Mucosa of rectum (tissue), 2 donors: ENCODE data around the gene KCNC4.

Experiments
- H3K27ac ChIP-seq, 2 donors: one replicate each; pipeline ENCODE4 v1.7.0; 2013; ENCODE audit warnings: inconsistent platforms in 2 of 2, low read depth in 2 of 2, low read length in 2 of 2
- H3K27me3 ChIP-seq, 2 donors: one replicate each; pipeline ENCODE4 v1.7.0; 2013; ENCODE audit warnings: low read length in 2 of 2; ENCODE audit not compliant: control insufficient read depth in 2 of 2, insufficient read depth in 2 of 2
- H3K36me3 ChIP-seq, 2 donors: one replicate each; pipeline ENCODE4 v1.7.0; 2013; ENCODE audit warnings: low read length in 2 of 2; ENCODE audit not compliant: control insufficient read depth in 2 of 2, insufficient read depth in 2 of 2
- H3K4me1 ChIP-seq, 2 donors: one replicate each; pipeline ENCODE4 v1.7.0; 2013; ENCODE audit warnings: low read length in 2 of 2, mild to moderate bottlenecking in 1 of 2; ENCODE audit not compliant: control insufficient read depth in 2 of 2, insufficient read depth in 2 of 2
- H3K4me3 ChIP-seq, 2 donors: one replicate each; pipeline ENCODE4 v1.7.0; 2013; ENCODE audit warnings: low read length in 2 of 2
- H3K9ac ChIP-seq, 2 donors: one replicate each; pipeline ENCODE4 v1.7.0; 2013; ENCODE audit warnings: low read length in 2 of 2, low read depth in 1 of 2, mild to moderate bottlenecking in 1 of 2
- H3K9me3 ChIP-seq, 2 donors: one replicate each; pipeline ENCODE4 v1.7.0; 2013; ENCODE audit warnings: low read length in 2 of 2; ENCODE audit not compliant: control insufficient read depth in 2 of 2
- donor health status: healthy.
- donor health status: Normal muscosa, but diverticular disease.

The KCNC4 gene

DNA sequence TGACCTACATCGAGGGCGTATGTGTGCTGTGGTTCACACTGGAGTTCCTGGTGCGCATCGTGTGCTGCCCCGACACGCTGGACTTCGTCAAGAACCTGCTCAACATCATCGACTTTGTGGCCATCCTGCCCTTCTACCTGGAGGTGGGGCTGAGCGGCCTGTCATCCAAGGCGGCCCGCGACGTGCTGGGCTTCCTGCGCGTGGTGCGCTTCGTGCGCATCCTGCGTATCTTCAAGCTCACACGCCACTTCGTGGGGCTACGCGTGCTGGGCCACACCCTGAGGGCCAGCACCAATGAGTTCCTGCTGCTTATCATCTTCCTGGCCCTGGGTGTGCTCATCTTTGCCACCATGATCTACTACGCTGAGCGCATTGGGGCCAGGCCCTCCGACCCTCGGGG lies 13.0 kb downstream of the KCNC4 start:
- no peaks in the 10 kb centered on the region for H3K27me3 ChIP-seq
- H3K4me3 ChIP-seq, result no peak overlapping the region
- no peaks in the 10 kb centered on the region for H3K9me3 ChIP-seq
- H3K36me3 ChIP-seq, result peaks cover 0 to 8% of the 10 kb centered on the region in 2 donors
- H3K9ac ChIP-seq, result no peak overlapping the region
- H3K4me1 ChIP-seq, result no peaks in the 10 kb centered on the region
- H3K27ac ChIP-seq, result no peak overlapping the region

DNA sequence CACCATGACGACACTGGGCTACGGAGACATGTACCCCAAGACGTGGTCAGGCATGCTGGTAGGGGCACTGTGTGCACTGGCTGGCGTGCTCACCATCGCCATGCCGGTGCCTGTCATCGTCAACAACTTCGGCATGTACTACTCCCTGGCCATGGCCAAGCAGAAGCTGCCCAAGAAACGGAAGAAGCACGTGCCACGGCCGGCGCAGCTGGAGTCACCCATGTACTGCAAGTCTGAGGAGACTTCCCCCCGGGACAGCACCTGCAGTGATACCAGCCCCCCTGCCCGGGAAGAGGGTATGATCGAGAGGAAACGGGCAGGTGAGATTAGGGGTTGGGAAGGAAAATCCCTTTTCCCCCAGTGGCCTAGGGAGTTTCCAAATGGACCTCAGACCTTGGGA lies 13.5 kb downstream of the KCNC4 start:
- H3K9me3 ChIP-seq, result no peaks in the 10 kb centered on the region
- H3K4me1 ChIP-seq, result no peaks in the 10 kb centered on the region
- no peak overlapping the region for H3K9ac ChIP-seq
- H3K27ac ChIP-seq, result no peak overlapping the region
- H3K4me3 ChIP-seq, result no peak overlapping the region
- H3K27me3 ChIP-seq, result no peaks in the 10 kb centered on the region
- H3K36me3 ChIP-seq, result peaks cover 0 to 8% of the 10 kb centered on the region in 2 donors

DNA sequence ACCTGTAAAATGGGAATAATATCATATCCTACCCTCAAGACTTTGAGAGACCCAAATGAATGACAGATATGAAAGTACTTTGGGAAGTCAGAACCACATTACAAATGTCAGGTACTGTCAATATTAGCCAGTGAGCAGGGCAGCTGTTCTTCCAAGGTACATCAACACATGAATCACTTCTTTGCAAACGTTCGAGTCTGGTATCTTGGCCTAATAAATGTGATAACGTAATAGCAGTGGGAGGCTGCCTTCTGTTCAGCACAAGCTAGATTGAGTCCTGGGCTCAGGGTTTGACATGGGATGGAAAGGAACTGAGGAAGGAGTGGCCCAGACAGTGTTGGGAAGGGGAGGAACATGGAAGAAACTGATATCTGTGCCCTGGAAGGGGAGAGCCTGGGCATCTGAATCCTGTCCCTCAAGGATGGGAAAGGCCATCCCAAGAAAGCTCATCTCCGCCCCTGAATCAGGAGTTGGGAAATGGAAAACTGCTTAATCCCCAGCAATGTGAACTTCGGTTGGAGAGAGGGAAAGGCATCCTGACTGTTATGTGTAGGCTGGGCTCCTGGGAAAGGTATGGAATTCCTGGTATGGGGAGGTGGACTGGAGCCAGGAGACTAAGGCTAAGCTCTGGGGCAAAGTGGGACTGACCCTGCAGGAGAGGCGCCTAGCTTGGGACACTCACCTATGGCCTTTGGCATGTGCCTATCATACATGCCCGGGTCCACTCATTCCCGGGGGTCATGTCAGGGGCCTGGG lies 14.3 kb downstream of the KCNC4 start:
- H3K4me3 ChIP-seq, result no peak overlapping the region
- H3K9me3 ChIP-seq, result no peaks in the 10 kb centered on the region
- no peaks in the 10 kb centered on the region for H3K4me1 ChIP-seq
- no peaks in the 10 kb centered on the region for H3K27me3 ChIP-seq
- H3K9ac ChIP-seq, result no peak overlapping the region
- H3K36me3 ChIP-seq, result peaks cover 0 to 8% of the 10 kb centered on the region in 2 donors
- H3K27ac ChIP-seq, result no peak overlapping the region

DNA sequence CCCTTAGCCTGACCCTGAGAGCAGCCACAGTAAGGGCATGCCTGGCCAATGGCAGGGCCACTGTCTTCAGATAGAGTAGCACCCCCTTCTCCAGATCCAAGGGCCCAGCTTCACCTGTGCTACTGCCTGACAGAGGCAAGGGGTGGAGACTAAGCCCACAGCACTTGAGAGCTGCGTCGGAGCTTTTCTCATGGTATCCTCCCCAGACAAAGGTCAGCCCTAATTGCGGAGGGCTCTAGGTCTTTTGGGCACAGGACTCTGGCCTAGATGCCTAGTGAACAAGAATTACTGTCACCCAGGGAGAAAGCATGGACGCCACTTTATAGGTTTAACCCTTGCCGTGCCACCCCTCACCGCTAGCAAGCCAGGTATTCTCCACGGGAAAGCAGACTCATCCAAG lies 15.1 kb downstream of the KCNC4 start:
- H3K27me3 ChIP-seq, result no peaks in the 10 kb centered on the region

DNA sequence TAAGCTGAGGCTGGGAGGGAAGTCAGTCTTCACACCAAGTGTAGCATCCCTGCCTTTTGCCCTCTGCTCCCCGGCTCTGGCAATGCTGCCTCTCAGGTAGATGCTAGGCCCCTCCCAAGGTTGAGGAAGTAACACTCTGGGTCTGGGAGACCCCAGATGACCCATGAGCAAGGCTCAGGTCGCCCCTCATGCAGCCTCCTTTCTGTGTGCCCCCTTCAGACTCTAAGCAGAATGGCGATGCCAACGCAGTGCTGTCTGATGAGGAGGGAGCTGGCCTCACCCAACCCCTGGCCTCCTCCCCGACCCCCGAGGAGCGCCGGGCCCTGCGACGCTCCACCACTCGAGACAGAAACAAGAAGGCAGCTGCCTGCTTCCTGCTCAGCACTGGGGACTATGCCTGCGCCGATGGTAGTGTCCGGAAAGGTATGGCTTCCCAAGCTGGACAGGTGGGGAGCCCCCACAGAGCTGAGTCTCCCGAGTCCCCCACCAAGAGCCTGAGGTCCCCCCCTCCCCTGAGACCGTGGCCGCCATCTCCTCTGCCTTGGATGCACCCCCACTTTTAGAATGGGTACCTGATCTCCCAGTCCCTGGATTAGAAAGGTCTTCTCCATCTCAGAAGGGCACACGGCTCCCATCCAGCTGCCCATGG lies 15.8 kb downstream of the KCNC4 start:
- Histone ChIP-seq H3K9me3 (no peaks in the 10 kb centered on the region), H3K4me1 (no peaks in the 10 kb centered on the region), H3K9ac (no peak overlapping the region), H3K27ac (no peak overlapping the region), H3K27me3 (no peaks in the 10 kb centered on the region), H3K4me3 (no peak overlapping the region), H3K36me3 (peaks cover 0 to 8% of the 10 kb centered on the region in 2 donors)

More for the DNA sequence above, 15.1 kb downstream of the KCNC4 start:
- peaks cover 0 to 8% of the 10 kb centered on the region in 2 donors for H3K36me3 ChIP-seq
- no peaks in the 10 kb centered on the region for H3K9me3 ChIP-seq
- H3K4me3 ChIP-seq, result no peak overlapping the region
- no peaks in the 10 kb centered on the region for H3K4me1 ChIP-seq
- no peak overlapping the region for H3K9ac ChIP-seq
- no peak overlapping the region for H3K27ac ChIP-seq

DNA sequence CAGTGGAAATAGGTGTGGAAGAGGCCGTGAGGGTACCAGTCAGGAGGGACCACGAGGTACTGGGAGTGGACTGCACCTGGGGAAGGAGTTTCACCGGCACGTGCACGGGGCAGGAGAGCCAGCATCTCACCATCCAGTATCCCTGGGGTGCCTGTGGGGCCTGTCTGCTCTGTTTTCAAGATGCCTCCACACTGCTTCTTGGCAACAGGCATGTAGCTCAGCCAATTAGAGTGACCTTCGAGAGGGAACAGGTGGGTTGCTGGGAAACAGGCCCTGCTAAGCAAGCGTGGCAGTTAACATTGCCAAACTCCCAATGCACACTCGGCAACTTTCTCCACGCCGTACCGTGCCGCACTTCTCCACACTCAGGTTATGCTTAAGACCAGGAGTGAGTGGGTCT lies 17.7 kb downstream of the KCNC4 start:
- Histone ChIP-seq H3K27ac (no peak overlapping the region), H3K4me1 (no peaks in the 10 kb centered on the region), H3K4me3 (no peak overlapping the region), H3K9ac (no peak overlapping the region), H3K9me3 (no peaks in the 10 kb centered on the region), H3K27me3 (no peaks in the 10 kb centered on the region), H3K36me3 (peaks cover 3 to 9% of the 10 kb centered on the region in 2 donors)

DNA sequence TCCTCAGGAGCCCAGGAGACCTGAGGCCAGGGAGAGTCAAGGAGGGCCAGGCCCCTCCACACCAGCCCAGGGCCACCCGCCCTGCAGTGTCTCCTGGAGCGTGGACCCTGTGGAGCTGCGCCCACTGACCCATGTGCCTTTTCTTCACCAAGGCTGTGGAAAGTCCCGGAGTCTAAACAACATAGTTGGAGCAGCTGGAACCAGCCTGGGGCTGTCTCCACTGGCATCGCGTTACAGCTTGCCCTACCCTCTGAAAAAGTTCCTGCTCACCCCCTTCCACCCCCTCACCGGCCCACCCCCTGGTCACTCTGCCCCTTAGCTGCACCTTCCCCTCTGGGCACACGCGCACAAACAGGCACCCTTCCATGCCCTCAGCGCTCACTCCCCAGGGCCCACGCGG lies 18.3 kb downstream of the KCNC4 start:
- Histone ChIP-seq H3K27me3 (no peaks in the 10 kb centered on the region), H3K36me3 (peaks cover 3 to 8% of the 10 kb centered on the region in 2 donors), H3K4me3 (no peak overlapping the region), H3K9me3 (no peaks in the 10 kb centered on the region), H3K9ac (no peak overlapping the region), H3K27ac (no peak overlapping the region), H3K4me1 (no peaks in the 10 kb centered on the region)

DNA sequence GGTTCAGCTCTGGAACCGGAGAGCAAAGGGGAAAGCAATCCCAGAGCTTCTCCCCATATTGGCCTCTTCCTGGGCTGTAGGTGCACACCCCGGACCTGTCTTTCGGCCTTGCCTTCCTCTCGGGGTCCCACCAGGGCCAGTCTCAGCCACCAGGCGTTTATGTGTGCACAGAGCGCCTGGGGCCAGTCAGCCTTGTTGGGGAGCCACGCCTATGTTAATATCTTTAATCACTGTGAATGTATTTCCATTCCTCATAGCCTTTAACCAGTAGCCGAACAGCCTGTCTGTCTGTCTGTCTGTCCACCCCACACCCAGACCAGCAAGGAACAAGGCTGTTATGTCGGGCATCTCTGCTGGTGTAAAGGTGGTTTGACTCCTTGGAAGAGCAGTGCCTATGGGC lies 18.8 kb downstream of the KCNC4 start:
- Histone ChIP-seq H3K4me3 (no peak overlapping the region), H3K27ac (no peak overlapping the region), H3K36me3 (peaks cover 3 to 8% of the 10 kb centered on the region in 2 donors), H3K4me1 (no peaks in the 10 kb centered on the region), H3K9ac (no peak overlapping the region), H3K27me3 (no peaks in the 10 kb centered on the region), H3K9me3 (no peaks in the 10 kb centered on the region)

DNA sequence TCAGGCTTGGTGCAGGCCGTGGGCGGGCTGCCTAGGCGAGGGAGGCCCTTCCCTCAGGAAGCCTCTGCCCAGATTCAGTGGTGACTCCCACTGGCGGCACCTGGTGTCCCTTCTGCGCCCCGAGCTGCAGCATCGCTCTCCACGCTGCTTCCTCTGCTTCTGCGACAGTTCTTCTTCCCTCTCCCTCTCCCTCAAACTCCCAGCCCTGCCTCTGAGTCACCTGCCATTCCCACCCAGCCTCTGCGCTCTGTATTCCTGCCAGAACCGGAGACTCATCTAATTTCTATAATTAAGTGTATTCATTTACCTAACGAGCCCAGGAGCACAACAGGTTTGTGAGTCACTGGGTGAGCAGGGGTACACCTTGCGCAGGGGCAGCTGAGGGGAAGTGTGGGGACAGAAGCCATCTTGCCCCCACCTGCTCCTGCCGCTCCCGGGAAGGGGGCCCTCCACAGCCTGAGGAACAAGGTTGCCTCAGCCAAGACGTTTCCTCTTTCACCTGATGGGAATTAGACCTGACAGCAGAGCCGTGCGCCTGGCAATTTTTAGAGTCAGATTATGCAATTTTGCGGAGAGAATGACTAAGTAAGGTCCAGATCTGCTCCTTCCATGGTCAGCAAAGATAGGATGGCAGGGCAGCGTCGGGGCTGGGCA lies 19.4 kb downstream of the KCNC4 start:
- Histone ChIP-seq H3K4me3 (no peak overlapping the region), H3K4me1 (no peaks in the 10 kb centered on the region), H3K27ac (no peak overlapping the region), H3K27me3 (no peaks in the 10 kb centered on the region), H3K9me3 (no peaks in the 10 kb centered on the region), H3K9ac (no peak overlapping the region), H3K36me3 (peaks cover 3 to 8% of the 10 kb centered on the region in 2 donors)
